GM15510 (cell line): ENCODE data around the gene VCY1B.
"Not testable (repeated sequence)": the region's sequence is repeated elsewhere in the genome, so short reads cannot be mapped to it uniquely, and the experiment has no call there.

Experiments used
- POLR2A ChIP-seq: IDR thresholded peaks from 3 replicates; pipeline ENCODE4 v1.6.1; 2011; ENCODE audit warnings: borderline replicate concordance; ENCODE audit not compliant: insufficient read length; ENCODE audit errors: extremely low read depth

VCY1B gene

DNA sequence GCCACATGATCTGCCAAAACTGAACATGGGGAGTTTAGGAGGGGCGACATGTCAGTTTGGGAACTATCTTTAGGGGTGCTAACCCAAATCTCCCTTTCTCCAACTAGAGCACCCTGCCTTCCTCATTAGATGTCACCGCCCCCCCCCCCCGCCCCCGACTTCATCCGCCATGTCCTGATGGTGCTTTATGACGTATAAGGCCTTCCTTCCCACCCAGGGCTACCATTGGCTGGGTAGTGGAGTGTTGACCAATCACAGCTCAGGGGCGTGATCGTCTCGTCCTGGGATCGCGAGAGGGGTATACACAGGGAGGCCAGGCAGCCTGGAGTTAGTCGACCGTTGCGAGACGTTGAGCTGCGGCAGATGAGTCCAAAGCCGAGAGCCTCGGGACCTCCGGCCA is at the start of gene VCY1B:
Gene VCY1B, plus strand, starts transcription at position 301 of the 400 bp plus-strand sequence. Its CDS starts 63 bp downstream, at position 364.
- not testable (repeated sequence) for TF ChIP-seq POLR2A

DNA sequence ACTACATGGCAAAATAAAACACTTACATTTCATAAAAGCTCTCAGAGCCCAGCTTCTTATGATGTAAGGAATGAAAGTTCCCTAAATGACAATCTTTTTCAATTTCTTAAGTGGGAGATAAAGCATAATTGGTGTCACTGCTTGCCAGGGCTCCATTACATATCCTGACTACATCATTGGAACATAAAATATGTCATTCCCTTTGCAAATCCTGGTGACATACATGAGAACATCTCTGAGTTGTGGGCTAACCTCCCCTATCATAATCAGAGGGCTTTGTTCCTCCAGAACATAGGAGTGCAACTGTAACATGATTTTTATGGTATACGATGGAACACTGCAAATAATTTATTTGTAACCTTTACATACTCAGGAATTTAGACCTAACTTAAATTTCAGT is 29.9 kb downstream of the VCY1B start:
- TF ChIP-seq POLR2A: no peak
